ENCODE measurements around the gene PLA2G1B.

Gene PLA2G1B

GRCh38 chr12:120327593-120327992 is at the start of gene PLA2G1B:
Gene PLA2G1B (minus strand): TSS chr12:120327779. CDS start chr12:120327753, 26 bp downstream.
- no peak for DNase-seq

- no peak for DNase-seq
Observed at GRCh38 chr12:120376934-120377572, 49.5 kb upstream of the PLA2G1B start.

GRCh38 chr12:120376416-120376815 is 48.8 kb upstream of the PLA2G1B start:
- DNase-seq: no peak

- DNase-seq: no peak
Observed at GRCh38 chr12:120376009-120376408, 48.4 kb upstream of the PLA2G1B start.

GRCh38 chr12:120373683-120374082 is 46.1 kb upstream of the PLA2G1B start:
- DNase-seq: no peak

GRCh38 chr12:120370343-120371243 is 43.0 kb upstream of the PLA2G1B start:
- DNase-seq: no peak

GRCh38 chr12:120369603-120370342 is 42.2 kb upstream of the PLA2G1B start:
- DNase-seq: no peak

GRCh38 chr12:120368789-120369602 is 41.4 kb upstream of the PLA2G1B start, which contains the start of gene MSI1:
Gene MSI1 (minus strand): TSS chr12:120369164. CDS start chr12:120369091, 73 bp downstream.
- no peak for DNase-seq

GRCh38 chr12:120367924-120368788 is 40.6 kb upstream of the PLA2G1B start:
- DNase-seq: no peak

GRCh38 chr12:120367233-120367923 is 39.8 kb upstream of the PLA2G1B start:
- no peak for DNase-seq

- no peak for DNase-seq
Observed at GRCh38 chr12:120366845-120367232, 39.3 kb upstream of the PLA2G1B start.

GRCh38 chr12:120366341-120366705 is 38.7 kb upstream of the PLA2G1B start:
- DNase-seq: no peak

- no peak for DNase-seq
Observed at GRCh38 chr12:120365675-120366340, 38.2 kb upstream of the PLA2G1B start.

- no peak for DNase-seq
Observed at GRCh38 chr12:120364487-120364886, 36.9 kb upstream of the PLA2G1B start.

GRCh38 chr12:120363274-120363855 is 35.8 kb upstream of the PLA2G1B start:
- DNase-seq: no peak

- DNase-seq: no peak
Observed at GRCh38 chr12:120362516-120363273, 35.1 kb upstream of the PLA2G1B start.

GRCh38 chr12:120361506-120362208 is 34.1 kb upstream of the PLA2G1B start:
- no peak for DNase-seq

GRCh38 chr12:120359128-120359527 is 31.5 kb upstream of the PLA2G1B start:
- DNase-seq: no peak

All from CD4-positive, alpha-beta T cell treated with Interleukin-1 beta for 1 hour (primary cell).